Ectodermal cell (in vitro differentiated cells): Measurements from ENCODE around the gene APOL5. TPM values are rescaled to one million over a fixed set of nuclear protein-coding genes. Genes with fewer than 3 reads are reported as not detected.
"Not testable (repeated sequence)": the region's sequence is repeated elsewhere in the genome, so short reads cannot be mapped to it uniquely, and the experiment has no call there.

ENCODE experiments used
- H3K27ac ChIP-seq: 2 replicates; pipeline ENCODE4 v1.7.0; 2013; ENCODE audit warnings: mild to moderate bottlenecking, low read depth, low read length; ENCODE audit not compliant: insufficient read depth, poor library complexity, severe bottlenecking
- H3K27me3 ChIP-seq: 2 replicates; pipeline ENCODE4 v1.7.0; 2013; ENCODE audit warnings: mild to moderate bottlenecking, low read length; ENCODE audit not compliant: insufficient read depth, control insufficient read depth, poor library complexity, severe bottlenecking
- H3K36me3 ChIP-seq: one replicate; pipeline ENCODE4 v1.7.0; 2013; ENCODE audit warnings: low read length; ENCODE audit not compliant: control insufficient read depth, insufficient read depth
- H3K4me1 ChIP-seq: one replicate; pipeline ENCODE4 v1.7.0; 2013; ENCODE audit warnings: low read length; ENCODE audit not compliant: control insufficient read depth, insufficient read depth
- H3K4me3 ChIP-seq: 2 replicates; pipeline ENCODE4 v1.7.0; 2013; ENCODE audit warnings: low read depth, low read length, control low read depth; ENCODE audit not compliant: insufficient read depth
- H3K9me3 ChIP-seq: 2 replicates; pipeline ENCODE4 v1.7.0; 2013; ENCODE audit warnings: mild to moderate bottlenecking, low read length, moderate library complexity; ENCODE audit not compliant: control insufficient read depth
- WGBS, 2 experiments: methylation state at CpG; one replicate each; pipeline ENCODE4 v1.1.7; 2013; ENCODE audit warnings: missing lambda C conversion rate in 2 of 2; 5-methylcytosine and 5-hydroxymethylcytosine counted together
- polyA plus RNA-seq, 4 experiments: library from polyadenylated mRNA; stranded (reverse); fragments of 50-300 nt; gene quantifications; one replicate each; pipeline ENCODE4 v1.2.3, GENCODE V29; 2013

Gene APOL5, protein sequence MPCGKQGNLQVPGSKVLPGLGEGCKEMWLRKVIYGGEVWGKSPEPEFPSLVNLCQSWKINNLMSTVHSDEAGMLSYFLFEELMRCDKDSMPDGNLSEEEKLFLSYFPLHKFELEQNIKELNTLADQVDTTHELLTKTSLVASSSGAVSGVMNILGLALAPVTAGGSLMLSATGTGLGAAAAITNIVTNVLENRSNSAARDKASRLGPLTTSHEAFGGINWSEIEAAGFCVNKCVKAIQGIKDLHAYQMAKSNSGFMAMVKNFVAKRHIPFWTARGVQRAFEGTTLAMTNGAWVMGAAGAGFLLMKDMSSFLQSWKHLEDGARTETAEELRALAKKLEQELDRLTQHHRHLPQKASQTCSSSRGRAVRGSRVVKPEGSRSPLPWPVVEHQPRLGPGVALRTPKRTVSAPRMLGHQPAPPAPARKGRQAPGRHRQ
- polyA plus RNA-seq (2013, experiment 1 of 4) = not detected
- not detected for polyA plus RNA-seq (2013, experiment 2 of 4)
- not detected for polyA plus RNA-seq (2013, experiment 3 of 4)
- not detected for polyA plus RNA-seq (2013, experiment 4 of 4)

DNA sequence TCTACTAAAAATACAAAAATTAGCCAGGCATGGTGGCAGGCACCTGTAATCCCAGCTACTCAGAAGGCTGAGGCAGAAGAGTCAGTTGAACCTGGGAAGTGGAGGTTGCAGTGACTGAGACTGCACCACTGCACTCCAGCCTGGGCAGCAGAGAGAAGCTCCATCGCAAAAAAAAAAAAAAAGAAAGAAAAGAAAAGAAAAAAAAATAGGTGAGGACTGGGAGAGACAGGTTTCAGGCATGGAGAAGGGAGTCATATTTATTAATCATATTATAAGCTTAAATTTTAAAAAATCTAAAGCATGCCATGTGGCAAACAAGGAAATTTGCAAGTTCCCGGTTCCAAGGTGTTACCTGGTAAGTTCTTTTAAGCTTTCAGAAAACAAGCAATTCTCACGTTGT lies at the start of gene APOL5:
Gene APOL5 (plus strand): TSS at position 301 of the 400 bp plus-strand sequence. CDS start 0 bp downstream, at position 301.
- WGBS, 2 experiments = 89 to 95% methylated on average over 3 of the region's 3 CpGs
- no peaks in the 10 kb centered on the region for H3K36me3 ChIP-seq

GRCh38 chr22:35674335-35674734 lies 43.3 kb upstream of the APOL5 start:
- Histone ChIP-seq H3K4me1 (no peaks in the 10 kb centered on the region), H3K4me3 (no peak overlapping the region), H3K27me3 (no peaks in the 10 kb centered on the region), H3K27ac (no peak overlapping the region), H3K36me3 (no peaks in the 10 kb centered on the region), H3K9me3 (no peaks in the 10 kb centered on the region)

More for the DNA sequence above, at the start of gene APOL5:
- no peaks in the 10 kb centered on the region for H3K9me3 ChIP-seq
- no peak within 1 kb of the TSS for H3K4me3 ChIP-seq
- H3K4me1 ChIP-seq = no peaks in the 10 kb centered on the region
- no peak within 1 kb of the TSS for H3K27ac ChIP-seq
- no peaks in the 10 kb centered on the region for H3K27me3 ChIP-seq

DNA sequence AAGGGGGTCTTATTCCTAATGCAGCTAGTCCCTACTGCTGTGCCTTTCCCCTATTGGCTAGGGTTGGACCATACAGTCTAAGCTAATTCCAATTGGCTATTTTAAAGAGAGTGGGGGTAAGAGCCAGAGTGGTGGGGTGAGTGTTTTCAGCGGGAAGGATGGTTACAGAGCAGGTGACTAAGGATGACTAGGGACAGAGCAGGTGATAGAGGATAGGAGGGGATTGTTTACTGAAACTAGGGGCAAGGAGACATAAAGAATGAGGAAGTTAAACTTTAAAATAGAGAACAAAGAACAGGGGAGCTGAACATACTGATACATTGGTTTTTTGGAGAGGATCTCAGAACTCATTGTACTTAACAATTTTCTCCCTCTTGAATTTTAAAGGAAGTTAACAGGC lies 41.6 kb upstream of the APOL5 start:
- H3K27me3 ChIP-seq, H3K9me3 ChIP-seq, H3K4me1 ChIP-seq, H3K4me3 ChIP-seq, H3K36me3 ChIP-seq, H3K27ac ChIP-seq: not testable (repeated sequence)
- WGBS, 2 experiments = 39 to 57% methylated on average over 1 of the region's 1 CpG

DNA sequence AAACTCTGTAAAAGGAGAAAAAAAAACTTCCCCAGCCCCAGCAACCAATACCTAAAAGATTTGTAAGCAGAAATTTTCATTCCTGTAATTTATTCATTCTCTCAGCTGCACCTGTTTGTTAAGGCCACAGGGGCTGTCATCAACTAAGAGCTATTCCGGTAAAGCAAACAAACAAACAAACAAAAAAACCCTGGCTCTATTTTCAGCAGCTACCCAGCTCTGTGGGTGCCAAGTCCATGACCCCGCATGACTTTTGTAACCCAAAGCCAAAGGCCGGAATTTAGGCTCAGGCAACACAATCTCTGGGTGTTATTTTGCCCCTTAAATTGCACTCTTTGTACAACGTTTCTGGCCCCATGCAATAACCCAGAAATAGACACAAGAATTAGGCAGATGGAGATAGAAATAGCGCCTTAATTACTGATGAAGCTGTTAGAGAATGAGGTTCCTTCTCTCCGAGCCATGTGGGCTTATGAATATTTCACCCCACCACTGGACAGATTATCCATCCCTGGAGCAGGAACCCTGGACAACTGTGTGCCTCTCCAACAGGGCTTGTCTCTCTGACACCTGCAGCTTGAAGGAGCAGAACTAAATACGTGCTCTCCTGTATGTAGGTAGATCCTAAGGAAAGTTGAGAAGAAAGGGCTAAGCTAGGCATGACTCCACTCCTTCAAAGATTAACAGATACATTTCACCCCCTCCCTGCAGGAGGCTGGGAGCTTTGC lies 40.0 kb upstream of the APOL5 start:
- Histone ChIP-seq H3K4me3 (no peak overlapping the region), H3K36me3 (no peaks in the 10 kb centered on the region), H3K27me3 (no peaks in the 10 kb centered on the region), H3K27ac (no peak overlapping the region), H3K4me1 (no peaks in the 10 kb centered on the region), H3K9me3 (no peaks in the 10 kb centered on the region)
- WGBS, 2 experiments = 81 to 88% methylated on average over 7 of the region's 7 CpGs

GRCh38 chr22:35678836-35679235 lies 38.8 kb upstream of the APOL5 start:
- Histone ChIP-seq H3K36me3 (no peaks in the 10 kb centered on the region), H3K27ac (no peak overlapping the region)

DNA sequence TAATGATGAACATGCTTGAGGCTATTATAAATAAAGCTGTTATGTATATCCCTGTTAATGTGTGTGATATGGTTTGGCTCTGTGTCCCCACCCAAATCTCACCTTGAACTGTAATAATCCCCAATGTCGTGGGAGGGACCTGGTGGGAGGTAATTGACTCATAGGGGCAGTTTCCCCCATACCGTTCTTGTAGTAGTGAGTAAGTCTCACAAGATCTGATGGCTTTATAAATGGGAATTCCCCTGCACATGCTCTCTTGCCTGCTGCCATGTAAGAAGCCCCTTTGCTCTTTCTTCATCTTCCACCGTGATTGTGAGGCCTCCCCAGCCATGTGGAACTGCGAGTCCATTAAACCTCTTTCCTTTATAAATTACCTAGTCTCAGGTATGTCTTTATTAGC lies 38.2 kb upstream of the APOL5 start:
- not testable (repeated sequence) for H3K36me3 ChIP-seq, H3K4me1 ChIP-seq, H3K27me3 ChIP-seq, H3K9me3 ChIP-seq, H3K27ac ChIP-seq, H3K4me3 ChIP-seq
- WGBS, 2 experiments = 80 to 82% methylated on average over 4 of the region's 4 CpGs

More at GRCh38 chr22:35678836-35679235, 38.8 kb upstream of the APOL5 start:
- Histone ChIP-seq H3K4me1 (no peaks in the 10 kb centered on the region), H3K27me3 (no peaks in the 10 kb centered on the region), H3K9me3 (no peaks in the 10 kb centered on the region), H3K4me3 (no peak overlapping the region)
- 91 to 97% methylated on average over 2 of the region's 2 CpGs for WGBS, 2 experiments

GRCh38 chr22:35681454-35682052 lies 36.1 kb upstream of the APOL5 start:
- H3K9me3 ChIP-seq = no peaks in the 10 kb centered on the region
- H3K27ac ChIP-seq = no peak overlapping the region
- no peaks in the 10 kb centered on the region for H3K36me3 ChIP-seq
- WGBS, 2 experiments = 70 to 94% methylated on average over 3 to 4 of the region's 4 CpGs
- H3K4me1 ChIP-seq = no peaks in the 10 kb centered on the region
- H3K27me3 ChIP-seq = no peaks in the 10 kb centered on the region
- H3K4me3 ChIP-seq = no peak overlapping the region

GRCh38 chr22:35683560-35683959 lies 34.1 kb upstream of the APOL5 start:
- WGBS, 2 experiments = 80 to 86% methylated on average over 1 of the region's 1 CpG
- no peaks in the 10 kb centered on the region for H3K36me3 ChIP-seq

DNA sequence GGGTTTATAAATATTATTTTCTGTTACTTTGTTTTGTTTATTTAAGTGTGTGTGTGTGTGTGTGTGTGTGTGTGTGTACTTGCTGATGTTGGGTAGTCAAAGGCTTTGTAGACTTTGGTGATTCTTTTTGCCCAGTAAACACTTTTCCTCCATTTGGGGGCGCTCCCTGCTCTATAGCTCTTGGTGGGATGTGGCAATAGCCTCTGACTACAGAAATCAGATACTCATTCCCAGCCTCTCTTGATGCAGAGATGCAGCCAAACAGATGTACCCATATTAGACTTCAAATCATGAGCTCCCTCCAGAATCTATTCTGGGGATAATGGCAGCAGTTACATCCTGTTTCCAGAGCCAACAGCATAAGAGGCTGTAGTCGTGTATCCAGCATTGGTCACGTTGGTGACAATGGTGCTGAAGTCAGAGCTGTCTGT lies 33.4 kb upstream of the APOL5 start:
- no peaks in the 10 kb centered on the region for H3K27me3 ChIP-seq
- no peak overlapping the region for H3K27ac ChIP-seq
- 73 to 75% methylated on average over 3 of the region's 3 CpGs for WGBS, 2 experiments
- H3K36me3 ChIP-seq = no peaks in the 10 kb centered on the region
- no peaks in the 10 kb centered on the region for H3K9me3 ChIP-seq
- no peak overlapping the region for H3K4me3 ChIP-seq
- no peaks in the 10 kb centered on the region for H3K4me1 ChIP-seq

More at GRCh38 chr22:35683560-35683959, 34.1 kb upstream of the APOL5 start:
- no peak overlapping the region for H3K4me3 ChIP-seq
- H3K27me3 ChIP-seq = no peaks in the 10 kb centered on the region
- no peaks in the 10 kb centered on the region for H3K9me3 ChIP-seq
- no peaks in the 10 kb centered on the region for H3K4me1 ChIP-seq
- no peak overlapping the region for H3K27ac ChIP-seq

DNA sequence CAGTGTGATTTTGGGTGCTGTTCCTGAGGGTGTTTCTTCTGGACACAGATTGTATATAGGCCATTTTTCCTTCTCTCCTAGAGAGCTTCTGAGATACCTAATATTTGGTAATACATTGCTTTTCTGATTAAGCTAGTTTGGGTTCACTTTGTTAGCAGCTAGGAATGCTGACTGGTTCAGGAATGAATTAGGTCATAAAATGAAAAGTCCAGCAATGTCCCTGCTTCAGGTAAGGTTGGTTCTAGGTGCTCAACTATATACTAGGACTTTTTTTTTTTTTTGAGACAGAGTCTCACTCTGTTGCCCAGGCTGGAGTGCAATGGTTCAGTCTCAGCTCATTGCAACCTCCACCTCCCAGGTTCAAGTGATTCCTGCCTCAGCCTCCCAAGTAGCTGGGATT lies 32.9 kb upstream of the APOL5 start:
- Histone ChIP-seq H3K36me3 (no peaks in the 10 kb centered on the region), H3K4me1 (no peaks in the 10 kb centered on the region), H3K27ac (no peak overlapping the region), H3K9me3 (no peaks in the 10 kb centered on the region), H3K4me3 (no peak overlapping the region), H3K27me3 (no peaks in the 10 kb centered on the region)
